Neural progenitor cell (in vitro differentiated cells): ENCODE data around the gene CNTNAP2.

Experiments used
- EZH2 ChIP-seq: fragments of 200-600 bp; sonication (generic); IDR thresholded peaks from 2 replicates; pipeline ENCODE4 v1.6.1; 2017; ENCODE audit warnings: antibody characterized with exemption, mild to moderate bottlenecking, moderate library complexity
- EZH2phosphoT487 ChIP-seq: fragments of 200-600 bp; sonication (generic); IDR thresholded peaks from 2 replicates; pipeline ENCODE4 v1.6.1; 2017; ENCODE audit warnings: antibody characterized with exemption
- TF ChIP-seq, protein P1 (sequence below): fragments of 200-600 bp; sonication (generic); IDR thresholded peaks from 2 replicates; pipeline ENCODE4 v1.5.1; 2017; ENCODE audit warnings: antibody characterized with exemption, mild to moderate bottlenecking

DNA sequence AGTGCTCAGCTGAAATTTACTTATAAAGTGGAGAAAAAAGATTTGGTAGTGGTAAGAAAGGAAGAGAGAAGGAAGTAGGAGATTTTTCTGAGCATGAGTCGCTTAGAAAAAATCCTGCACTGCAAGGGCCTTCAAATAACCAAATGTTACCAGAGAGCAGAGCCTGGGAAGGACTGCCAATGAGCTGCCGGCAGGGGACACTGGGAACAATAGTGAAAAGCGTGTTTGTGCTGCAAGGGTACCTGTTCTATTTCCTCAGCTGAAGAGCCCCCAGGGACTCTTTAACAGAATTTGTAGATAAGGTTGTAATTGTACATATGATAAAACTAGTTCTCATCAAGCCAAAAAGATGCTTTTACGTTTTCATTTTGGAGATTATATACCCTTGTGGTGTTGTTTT, 1777.7 kb downstream of the CNTNAP2 start:
- TF ChIP-seq, protein P1, sequence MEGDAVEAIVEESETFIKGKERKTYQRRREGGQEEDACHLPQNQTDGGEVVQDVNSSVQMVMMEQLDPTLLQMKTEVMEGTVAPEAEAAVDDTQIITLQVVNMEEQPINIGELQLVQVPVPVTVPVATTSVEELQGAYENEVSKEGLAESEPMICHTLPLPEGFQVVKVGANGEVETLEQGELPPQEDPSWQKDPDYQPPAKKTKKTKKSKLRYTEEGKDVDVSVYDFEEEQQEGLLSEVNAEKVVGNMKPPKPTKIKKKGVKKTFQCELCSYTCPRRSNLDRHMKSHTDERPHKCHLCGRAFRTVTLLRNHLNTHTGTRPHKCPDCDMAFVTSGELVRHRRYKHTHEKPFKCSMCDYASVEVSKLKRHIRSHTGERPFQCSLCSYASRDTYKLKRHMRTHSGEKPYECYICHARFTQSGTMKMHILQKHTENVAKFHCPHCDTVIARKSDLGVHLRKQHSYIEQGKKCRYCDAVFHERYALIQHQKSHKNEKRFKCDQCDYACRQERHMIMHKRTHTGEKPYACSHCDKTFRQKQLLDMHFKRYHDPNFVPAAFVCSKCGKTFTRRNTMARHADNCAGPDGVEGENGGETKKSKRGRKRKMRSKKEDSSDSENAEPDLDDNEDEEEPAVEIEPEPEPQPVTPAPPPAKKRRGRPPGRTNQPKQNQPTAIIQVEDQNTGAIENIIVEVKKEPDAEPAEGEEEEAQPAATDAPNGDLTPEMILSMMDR, result peak; percentile 24
- TF ChIP-seq EZH2phosphoT487 (no peak), EZH2 (no peak)
